Transverse colon (tissue), 4 donors: ENCODE results near the gene ZNF470. TPM values are rescaled to one million over a fixed set of nuclear protein-coding genes. Genes with fewer than 3 reads are reported as not detected.

Experiments
- DNase-seq: peaks from one replicate; pipeline ENCODE4 v3.0.0-alpha.2; 2019
- H3K27ac ChIP-seq, 4 donors: fragments of 200-600 bp; sonication (generic); 2 replicates each; pipeline ENCODE4 v1.5.1; 2016 to 2018; ENCODE audit warnings: inconsistent platforms in 4 of 4
- H3K27me3 ChIP-seq: fragments of 200-600 bp; sonication (generic); 2 replicates; pipeline ENCODE4 v1.5.1; 2017; ENCODE audit warnings: inconsistent platforms
- H3K36me3 ChIP-seq, 4 donors: fragments of 200-600 bp; sonication (generic); 2 replicates each; pipeline ENCODE4 v1.5.1; 2017 to 2019; ENCODE audit warnings: inconsistent platforms in 4 of 4
- H3K4me1 ChIP-seq, 4 donors: fragments of 200-600 bp; sonication (generic); 2 replicates each; pipeline ENCODE4 v1.5.1; 2017 to 2020; ENCODE audit warnings: inconsistent platforms in 4 of 4
- H3K4me3 ChIP-seq, 4 donors: fragments of 200-600 bp; sonication (generic); 1 replicate in 1 of 4; 2 replicates in 3 of 4; pipeline versions ENCODE4 v1.5.1 to v1.6.1; 2017 to 2019; ENCODE audit warnings: inconsistent platforms in 4 of 4
- H3K9me3 ChIP-seq, 2 donors: fragments of 200-600 bp; sonication (generic); 2 replicates each; pipeline ENCODE4 v1.5.1; 2017 to 2019; ENCODE audit warnings: inconsistent platforms in 2 of 2
- CTCF ChIP-seq, 5 experiments: fragments of 200-600 bp in 3 of 5; fragments of 450-650 bp in 2 of 5; sonication (generic) in 3 of 5; IDR thresholded peaks; 1 replicate in 2 of 5; 2 replicates in 3 of 5; pipeline ENCODE4 v1.5.1; 2016 to 2017; ENCODE audit warnings: antibody characterized with exemption in 5 of 5, inconsistent platforms in 3 of 5, mild to moderate bottlenecking in 2 of 5, moderate library complexity in 1 of 5
- EP300 ChIP-seq: sonication (generic); formaldehyde crosslinking; IDR thresholded peaks from one replicate; pipeline ENCODE4 v1.6.1; 2017; ENCODE audit warnings: antibody characterized with exemption, low read depth
- POLR2A ChIP-seq: fragments of 450-650 bp; IDR thresholded peaks from one replicate; pipeline ENCODE4 v1.6.1; 2016; ENCODE audit warnings: antibody characterized with exemption, mild to moderate bottlenecking, moderate library complexity
- POLR2AphosphoS5 ChIP-seq, 3 donors: sonication (generic); formaldehyde crosslinking; IDR thresholded peaks; one replicate each; pipeline ENCODE4 v1.6.1; 2016; ENCODE audit warnings: antibody characterized with exemption in 3 of 3
- WGBS, 2 donors: methylation state at CpG; one replicate each; pipeline ENCODE4 v1.1.5; 2018; ENCODE audit warnings: low coverage in 1 of 2; 5-methylcytosine and 5-hydroxymethylcytosine counted together
- in situ Hi-C, 4 donors: fragments of 200-750 bp; cut with MboI; loops; one replicate each; pipeline versions ENCODE4 v1.15.0 to v1.15.1; 2017; ENCODE audit warnings: low sequenced_read_pairs in 3 of 4, low pct_ligation_motif_present in 1 of 4, low pct_unique_long_range_greater_than_20kb in 1 of 4
- intact Hi-C: fragments of 100-400 bp; cut with DNase I; formaldehyde crosslinking; loops from one replicate; pipeline ENCODE4 v1.15.1; 2023; ENCODE audit warnings: low total_unique reads
- total RNA-seq, 4 donors: library from RNA; depleted of rRNA; stranded (reverse); fragments of >200 nt; gene quantifications; one replicate each; pipeline ENCODE4 v1.1.0, GENCODE V29; 2016

Gene ZNF470
- total RNA-seq, 4 donors from 2014 or later, result 0.37 to 5.6 (median 1.5) TPM

GRCh38 chr19:56617531-56617930 lies 50.3 kb downstream of the ZNF470 start:
- no peak for TF ChIP-seq POLR2A
- TF ChIP-seq EP300, result no peak
- no peak for TF ChIP-seq POLR2AphosphoS5 (IDR thresholded peaks at IDR 0.05)
- TF ChIP-seq CTCF (IDR thresholded peaks at IDR 0.05), result no peak
- in situ Hi-C loops, result no loop called here
- Histone ChIP-seq H3K4me3 (no peak overlapping the region), H3K9me3 (peaks cover 59 to 66% of the 10 kb centered on the region in 2 donors), H3K27ac (no peak overlapping the region), H3K27me3 (no peaks in the 10 kb centered on the region), H3K36me3 (peaks cover 0 to 25% (median 9%) of the 10 kb centered on the region in 4 donors), H3K4me1 (no peaks in the 10 kb centered on the region)
- 92 to 96% methylated on average over 6 to 8 of the region's 8 CpGs for WGBS, 2 donors
- DNase-seq, result no peak
- intact Hi-C loops, result no loop called here

GRCh38 chr19:56619121-56619520 lies 51.9 kb downstream of the ZNF470 start:
- Histone ChIP-seq H3K27me3 (no peaks in the 10 kb centered on the region), H3K4me3 (no peak overlapping the region), H3K9me3 (peaks cover 56 to 73% of the 10 kb centered on the region in 2 donors), H3K4me1 (no peaks in the 10 kb centered on the region), H3K27ac (no peak overlapping the region), H3K36me3 (peaks cover 0 to 32% (median 11%) of the 10 kb centered on the region in 4 donors)
- WGBS, 2 donors, result 82 to 90% methylated on average over 4 to 8 of the region's 8 CpGs
- DNase-seq, result no peak
- in situ Hi-C loops (no loop called here), intact Hi-C loops (no loop called here)
- TF ChIP-seq EP300 (no peak), CTCF (IDR thresholded peaks at IDR 0.05) (no peak)

GRCh38 chr19:56622374-56622773 lies 55.1 kb downstream of the ZNF470 start:
- Histone ChIP-seq H3K4me3 (no peak overlapping the region), H3K27me3 (no peaks in the 10 kb centered on the region), H3K9me3 (peaks cover 38 to 53% of the 10 kb centered on the region in 2 donors), H3K36me3 (peaks cover 0 to 32% (median 15%) of the 10 kb centered on the region in 4 donors), H3K27ac (no peak overlapping the region), H3K4me1 (no peaks in the 10 kb centered on the region)
- in situ Hi-C loops, result no loop called here
- DNase-seq, result no peak
- TF ChIP-seq EP300, result no peak
- TF ChIP-seq POLR2AphosphoS5 (IDR thresholded peaks at IDR 0.05), result no peak
- TF ChIP-seq CTCF (IDR thresholded peaks at IDR 0.05), result no peak
- no peak for TF ChIP-seq POLR2A
- intact Hi-C loops, result loop anchor here (2.0 kb wide), 1 partner anchor 38 kb away; no protein-coding TSS in a partner anchor
- 98% methylated on average over 37 of the region's 37 CpGs; no CpG with 5 or more reads in 1 of the 2 donors for WGBS, 2 donors

GRCh38 chr19:56623006-56623405 lies 55.7 kb downstream of the ZNF470 start:
- Histone ChIP-seq H3K4me1 (no peaks in the 10 kb centered on the region), H3K27ac (no peak overlapping the region), H3K4me3 (no peak overlapping the region), H3K9me3 (peaks cover 38 to 54% of the 10 kb centered on the region in 2 donors), H3K36me3 (peaks cover 0 to 32% (median 15%) of the 10 kb centered on the region in 4 donors), H3K27me3 (no peaks in the 10 kb centered on the region)
- no peak for DNase-seq
- TF ChIP-seq POLR2A (no peak), CTCF (IDR thresholded peaks at IDR 0.05) (no peak), POLR2AphosphoS5 (IDR thresholded peaks at IDR 0.05) (no peak), EP300 (no peak)
- 71 to 89% methylated on average over 1 to 9 of the region's 9 CpGs for WGBS, 2 donors
- intact Hi-C loops, result loop anchor here (2.0 kb wide), 1 partner anchor 38 kb away; no protein-coding TSS in a partner anchor
- in situ Hi-C loops, result no loop called here
